ENCODE results near the gene TGFA.

DNA sequence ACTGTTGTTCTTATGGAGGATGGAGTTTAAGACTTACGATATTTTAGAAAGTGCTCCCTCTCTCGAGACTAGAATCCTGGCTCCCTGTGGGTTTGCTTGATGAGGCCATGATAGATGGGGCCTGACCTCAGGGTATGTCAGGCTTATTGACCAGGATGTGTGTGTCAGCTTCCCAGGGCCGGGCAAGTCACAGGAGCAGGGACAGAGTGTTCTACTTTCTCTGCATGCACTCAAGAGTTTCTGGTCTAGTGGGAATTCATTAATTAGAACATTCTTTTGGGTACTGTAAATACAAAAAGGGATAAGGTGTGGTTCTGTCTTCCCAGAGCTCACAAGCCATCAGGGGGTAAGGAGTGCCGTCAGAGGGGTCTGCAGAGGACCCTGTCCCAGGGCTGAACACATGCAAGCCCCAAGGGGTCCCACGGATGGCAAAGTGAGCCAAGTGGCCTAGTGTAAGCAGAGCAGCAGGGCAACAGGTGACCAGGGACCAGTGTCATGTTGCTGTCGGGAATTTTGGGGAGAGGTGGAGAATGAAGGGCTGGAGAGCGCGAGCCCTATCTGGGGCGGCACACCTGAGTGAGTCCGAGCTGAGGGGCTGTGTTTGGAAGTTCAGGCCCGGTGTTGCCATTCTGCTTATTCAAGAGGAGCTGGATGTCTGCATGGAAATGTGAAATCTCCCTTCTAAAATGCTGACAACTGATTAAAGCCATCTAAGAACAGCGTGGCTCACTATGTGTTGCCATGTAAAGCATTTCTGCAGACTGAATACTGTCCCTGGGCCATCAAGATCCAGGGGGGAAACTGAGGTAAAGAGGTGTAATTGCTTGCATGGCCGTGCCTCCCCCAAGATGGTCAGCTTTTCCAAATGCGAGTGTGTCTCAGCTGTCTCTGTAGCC lies 91.4 kb downstream of the TGFA start:
- TF ChIP-seq, protein P1, sequence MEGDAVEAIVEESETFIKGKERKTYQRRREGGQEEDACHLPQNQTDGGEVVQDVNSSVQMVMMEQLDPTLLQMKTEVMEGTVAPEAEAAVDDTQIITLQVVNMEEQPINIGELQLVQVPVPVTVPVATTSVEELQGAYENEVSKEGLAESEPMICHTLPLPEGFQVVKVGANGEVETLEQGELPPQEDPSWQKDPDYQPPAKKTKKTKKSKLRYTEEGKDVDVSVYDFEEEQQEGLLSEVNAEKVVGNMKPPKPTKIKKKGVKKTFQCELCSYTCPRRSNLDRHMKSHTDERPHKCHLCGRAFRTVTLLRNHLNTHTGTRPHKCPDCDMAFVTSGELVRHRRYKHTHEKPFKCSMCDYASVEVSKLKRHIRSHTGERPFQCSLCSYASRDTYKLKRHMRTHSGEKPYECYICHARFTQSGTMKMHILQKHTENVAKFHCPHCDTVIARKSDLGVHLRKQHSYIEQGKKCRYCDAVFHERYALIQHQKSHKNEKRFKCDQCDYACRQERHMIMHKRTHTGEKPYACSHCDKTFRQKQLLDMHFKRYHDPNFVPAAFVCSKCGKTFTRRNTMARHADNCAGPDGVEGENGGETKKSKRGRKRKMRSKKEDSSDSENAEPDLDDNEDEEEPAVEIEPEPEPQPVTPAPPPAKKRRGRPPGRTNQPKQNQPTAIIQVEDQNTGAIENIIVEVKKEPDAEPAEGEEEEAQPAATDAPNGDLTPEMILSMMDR (conservative IDR thresholded peaks at IDR 0.05; ENCODE audit: low read length) = no peak
- no peak for TF ChIP-seq EZH2phosphoT487 (IDR thresholded peaks at IDR 0.05; ENCODE audit: borderline replicate concordance, low read depth, low read length)
